Spleen (tissue), 7 donors: ENCODE data around the gene IPO8.

Source experiments
- POLR2A ChIP-seq, 3 donors: fragments of 450-650 bp; IDR thresholded peaks; one replicate each; pipeline ENCODE4 v1.5.1; 2017; ENCODE audit warnings: antibody characterized with exemption in 3 of 3, mild to moderate bottlenecking in 1 of 3
- POLR2AphosphoS5 ChIP-seq, 3 donors: sonication (generic); formaldehyde crosslinking; IDR thresholded peaks; one replicate each; pipeline ENCODE4 v1.5.1; 2017; ENCODE audit warnings: antibody characterized with exemption in 3 of 3
- TF ChIP-seq, protein P1 (sequence below), 11 experiments: fragments of 200-600 bp in 7 of 11; fragments of 450-650 bp in 4 of 11; sonication (generic) in 4 of 11; IDR thresholded peaks in 8 of 11; conservative IDR thresholded peaks in 3 of 11; 1 replicate in 7 of 11; 2 replicates in 4 of 11; pipeline versions ENCODE4 v1.4.0 to v1.8.0; 2016 to 2021; ENCODE audit warnings: antibody characterized with exemption in 11 of 11, inconsistent platforms in 4 of 11, mild to moderate bottlenecking in 1 of 11
- donor health status: DM: no; HTN: no; CAD: no; lungs with moderate emphysema.
- donor health status: DM: no; HTN: no; CAD: no.
- donor health status: DM: no; HTN: no; CAD: no.

DNA sequence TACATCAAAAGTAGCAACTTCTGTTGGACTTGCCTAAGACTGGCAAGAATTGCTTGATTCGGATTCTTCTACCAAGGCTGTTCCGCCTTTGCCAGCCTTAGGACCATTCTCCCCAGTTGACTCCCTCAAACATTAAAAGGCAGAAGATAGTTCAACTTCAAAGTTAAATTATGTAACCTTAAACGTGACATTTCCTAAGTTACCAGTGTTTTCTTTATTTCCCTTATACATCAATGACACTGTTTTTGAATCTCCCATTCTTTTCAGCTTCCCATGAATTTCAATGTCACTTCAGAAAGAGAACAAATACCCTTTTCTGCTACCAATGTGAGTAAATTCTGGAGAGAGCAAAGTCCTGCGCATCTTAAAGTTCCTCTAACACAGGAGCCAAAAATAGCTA is 33.9 kb upstream of the IPO8 start:
- TF ChIP-seq, protein P1, sequence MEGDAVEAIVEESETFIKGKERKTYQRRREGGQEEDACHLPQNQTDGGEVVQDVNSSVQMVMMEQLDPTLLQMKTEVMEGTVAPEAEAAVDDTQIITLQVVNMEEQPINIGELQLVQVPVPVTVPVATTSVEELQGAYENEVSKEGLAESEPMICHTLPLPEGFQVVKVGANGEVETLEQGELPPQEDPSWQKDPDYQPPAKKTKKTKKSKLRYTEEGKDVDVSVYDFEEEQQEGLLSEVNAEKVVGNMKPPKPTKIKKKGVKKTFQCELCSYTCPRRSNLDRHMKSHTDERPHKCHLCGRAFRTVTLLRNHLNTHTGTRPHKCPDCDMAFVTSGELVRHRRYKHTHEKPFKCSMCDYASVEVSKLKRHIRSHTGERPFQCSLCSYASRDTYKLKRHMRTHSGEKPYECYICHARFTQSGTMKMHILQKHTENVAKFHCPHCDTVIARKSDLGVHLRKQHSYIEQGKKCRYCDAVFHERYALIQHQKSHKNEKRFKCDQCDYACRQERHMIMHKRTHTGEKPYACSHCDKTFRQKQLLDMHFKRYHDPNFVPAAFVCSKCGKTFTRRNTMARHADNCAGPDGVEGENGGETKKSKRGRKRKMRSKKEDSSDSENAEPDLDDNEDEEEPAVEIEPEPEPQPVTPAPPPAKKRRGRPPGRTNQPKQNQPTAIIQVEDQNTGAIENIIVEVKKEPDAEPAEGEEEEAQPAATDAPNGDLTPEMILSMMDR (IDR thresholded peaks at IDR 0.05 in 8 of 11, conservative IDR thresholded peaks at IDR 0.05 in 3 of 11): no peak
- TF ChIP-seq POLR2A (IDR thresholded peaks at IDR 0.05) (no peak), POLR2AphosphoS5 (IDR thresholded peaks at IDR 0.05) (no peak)
